ENCODE measurements around the gene SEC61A2. TPM values are rescaled to one million over a fixed set of nuclear protein-coding genes. Genes with fewer than 3 reads are reported as not detected.

SEC61A2 gene
- total and polyA plus RNA-seq, 2 experiments from 2014 or later, result 8.7 to 17.6 TPM

DNA sequence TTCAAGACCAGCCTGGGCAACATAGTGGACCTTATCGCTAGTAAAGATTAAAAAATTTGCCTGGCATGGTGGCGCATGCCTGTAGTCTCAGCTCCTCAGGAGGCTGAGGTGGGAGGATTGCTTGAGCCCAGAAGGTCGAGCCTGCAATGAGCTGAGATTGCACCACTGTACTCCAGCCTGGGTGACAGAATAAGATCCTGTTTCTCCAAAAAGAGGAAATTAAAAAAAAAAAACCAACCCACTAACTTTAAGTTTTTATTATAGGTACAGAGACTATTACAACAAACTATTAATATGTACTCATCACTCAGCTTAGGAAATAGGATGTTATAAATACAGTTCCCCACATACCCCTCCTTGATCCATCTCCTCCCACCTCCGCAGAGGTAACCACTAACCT is 30.5 kb upstream of the SEC61A2 start (continued):
- TF ChIP-seq, protein P1, sequence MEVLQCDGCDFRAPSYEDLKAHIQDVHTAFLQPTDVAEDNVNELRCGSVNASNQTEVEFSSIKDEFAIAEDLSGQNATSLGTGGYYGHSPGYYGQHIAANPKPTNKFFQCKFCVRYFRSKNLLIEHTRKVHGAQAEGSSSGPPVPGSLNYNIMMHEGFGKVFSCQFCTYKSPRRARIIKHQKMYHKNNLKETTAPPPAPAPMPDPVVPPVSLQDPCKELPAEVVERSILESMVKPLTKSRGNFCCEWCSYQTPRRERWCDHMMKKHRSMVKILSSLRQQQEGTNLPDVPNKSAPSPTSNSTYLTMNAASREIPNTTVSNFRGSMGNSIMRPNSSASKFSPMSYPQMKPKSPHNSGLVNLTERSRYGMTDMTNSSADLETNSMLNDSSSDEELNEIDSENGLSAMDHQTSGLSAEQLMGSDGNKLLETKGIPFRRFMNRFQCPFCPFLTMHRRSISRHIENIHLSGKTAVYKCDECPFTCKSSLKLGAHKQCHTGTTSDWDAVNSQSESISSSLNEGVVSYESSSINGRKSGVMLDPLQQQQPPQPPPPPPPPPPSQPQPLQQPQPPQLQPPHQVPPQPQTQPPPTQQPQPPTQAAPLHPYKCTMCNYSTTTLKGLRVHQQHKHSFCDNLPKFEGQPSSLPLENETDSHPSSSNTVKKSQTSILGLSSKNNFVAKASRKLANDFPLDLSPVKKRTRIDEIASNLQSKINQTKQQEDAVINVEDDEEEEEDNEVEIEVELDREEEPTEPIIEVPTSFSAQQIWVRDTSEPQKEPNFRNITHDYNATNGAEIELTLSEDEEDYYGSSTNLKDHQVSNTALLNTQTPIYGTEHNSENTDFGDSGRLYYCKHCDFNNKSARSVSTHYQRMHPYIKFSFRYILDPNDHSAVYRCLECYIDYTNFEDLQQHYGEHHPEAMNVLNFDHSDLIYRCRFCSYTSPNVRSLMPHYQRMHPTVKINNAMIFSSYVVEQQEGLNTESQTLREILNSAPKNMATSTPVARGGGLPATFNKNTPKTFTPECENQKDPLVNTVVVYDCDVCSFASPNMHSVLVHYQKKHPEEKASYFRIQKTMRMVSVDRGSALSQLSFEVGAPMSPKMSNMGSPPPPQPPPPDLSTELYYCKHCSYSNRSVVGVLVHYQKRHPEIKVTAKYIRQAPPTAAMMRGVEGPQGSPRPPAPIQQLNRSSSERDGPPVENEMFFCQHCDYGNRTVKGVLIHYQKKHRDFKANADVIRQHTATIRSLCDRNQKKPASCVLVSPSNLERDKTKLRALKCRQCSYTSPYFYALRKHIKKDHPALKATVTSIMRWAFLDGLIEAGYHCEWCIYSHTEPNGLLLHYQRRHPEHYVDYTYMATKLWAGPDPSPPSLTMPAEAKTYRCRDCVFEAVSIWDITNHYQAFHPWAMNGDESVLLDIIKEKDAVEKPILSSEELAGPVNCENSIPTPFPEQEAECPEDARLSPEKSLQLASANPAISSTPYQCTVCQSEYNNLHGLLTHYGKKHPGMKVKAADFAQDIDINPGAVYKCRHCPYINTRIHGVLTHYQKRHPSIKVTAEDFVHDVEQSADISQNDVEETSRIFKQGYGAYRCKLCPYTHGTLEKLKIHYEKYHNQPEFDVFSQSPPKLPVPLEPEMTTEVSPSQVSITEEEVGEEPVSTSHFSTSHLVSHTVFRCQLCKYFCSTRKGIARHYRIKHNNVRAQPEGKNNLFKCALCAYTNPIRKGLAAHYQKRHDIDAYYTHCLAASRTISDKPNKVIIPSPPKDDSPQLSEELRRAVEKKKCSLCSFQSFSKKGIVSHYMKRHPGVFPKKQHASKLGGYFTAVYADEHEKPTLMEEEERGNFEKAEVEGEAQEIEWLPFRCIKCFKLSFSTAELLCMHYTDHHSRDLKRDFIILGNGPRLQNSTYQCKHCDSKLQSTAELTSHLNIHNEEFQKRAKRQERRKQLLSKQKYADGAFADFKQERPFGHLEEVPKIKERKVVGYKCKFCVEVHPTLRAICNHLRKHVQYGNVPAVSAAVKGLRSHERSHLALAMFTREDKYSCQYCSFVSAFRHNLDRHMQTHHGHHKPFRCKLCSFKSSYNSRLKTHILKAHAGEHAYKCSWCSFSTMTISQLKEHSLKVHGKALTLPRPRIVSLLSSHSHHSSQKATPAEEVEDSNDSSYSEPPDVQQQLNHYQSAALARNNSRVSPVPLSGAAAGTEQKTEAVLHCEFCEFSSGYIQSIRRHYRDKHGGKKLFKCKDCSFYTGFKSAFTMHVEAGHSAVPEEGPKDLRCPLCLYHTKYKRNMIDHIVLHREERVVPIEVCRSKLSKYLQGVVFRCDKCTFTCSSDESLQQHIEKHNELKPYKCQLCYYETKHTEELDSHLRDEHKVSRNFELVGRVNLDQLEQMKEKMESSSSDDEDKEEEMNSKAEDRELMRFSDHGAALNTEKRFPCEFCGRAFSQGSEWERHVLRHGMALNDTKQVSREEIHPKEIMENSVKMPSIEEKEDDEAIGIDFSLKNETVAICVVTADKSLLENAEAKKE (CRISPR knock-in tag; IDR thresholded peaks at IDR 0.05), result no peak
- TF ChIP-seq, protein P2, sequence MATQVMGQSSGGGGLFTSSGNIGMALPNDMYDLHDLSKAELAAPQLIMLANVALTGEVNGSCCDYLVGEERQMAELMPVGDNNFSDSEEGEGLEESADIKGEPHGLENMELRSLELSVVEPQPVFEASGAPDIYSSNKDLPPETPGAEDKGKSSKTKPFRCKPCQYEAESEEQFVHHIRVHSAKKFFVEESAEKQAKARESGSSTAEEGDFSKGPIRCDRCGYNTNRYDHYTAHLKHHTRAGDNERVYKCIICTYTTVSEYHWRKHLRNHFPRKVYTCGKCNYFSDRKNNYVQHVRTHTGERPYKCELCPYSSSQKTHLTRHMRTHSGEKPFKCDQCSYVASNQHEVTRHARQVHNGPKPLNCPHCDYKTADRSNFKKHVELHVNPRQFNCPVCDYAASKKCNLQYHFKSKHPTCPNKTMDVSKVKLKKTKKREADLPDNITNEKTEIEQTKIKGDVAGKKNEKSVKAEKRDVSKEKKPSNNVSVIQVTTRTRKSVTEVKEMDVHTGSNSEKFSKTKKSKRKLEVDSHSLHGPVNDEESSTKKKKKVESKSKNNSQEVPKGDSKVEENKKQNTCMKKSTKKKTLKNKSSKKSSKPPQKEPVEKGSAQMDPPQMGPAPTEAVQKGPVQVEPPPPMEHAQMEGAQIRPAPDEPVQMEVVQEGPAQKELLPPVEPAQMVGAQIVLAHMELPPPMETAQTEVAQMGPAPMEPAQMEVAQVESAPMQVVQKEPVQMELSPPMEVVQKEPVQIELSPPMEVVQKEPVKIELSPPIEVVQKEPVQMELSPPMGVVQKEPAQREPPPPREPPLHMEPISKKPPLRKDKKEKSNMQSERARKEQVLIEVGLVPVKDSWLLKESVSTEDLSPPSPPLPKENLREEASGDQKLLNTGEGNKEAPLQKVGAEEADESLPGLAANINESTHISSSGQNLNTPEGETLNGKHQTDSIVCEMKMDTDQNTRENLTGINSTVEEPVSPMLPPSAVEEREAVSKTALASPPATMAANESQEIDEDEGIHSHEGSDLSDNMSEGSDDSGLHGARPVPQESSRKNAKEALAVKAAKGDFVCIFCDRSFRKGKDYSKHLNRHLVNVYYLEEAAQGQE (IDR thresholded peaks at IDR 0.05; ENCODE audit: unreplicated experiment), result no peak
- no peak for TF ChIP-seq ZNF114 (CRISPR knock-in tag; IDR thresholded peaks at IDR 0.05)

DNA sequence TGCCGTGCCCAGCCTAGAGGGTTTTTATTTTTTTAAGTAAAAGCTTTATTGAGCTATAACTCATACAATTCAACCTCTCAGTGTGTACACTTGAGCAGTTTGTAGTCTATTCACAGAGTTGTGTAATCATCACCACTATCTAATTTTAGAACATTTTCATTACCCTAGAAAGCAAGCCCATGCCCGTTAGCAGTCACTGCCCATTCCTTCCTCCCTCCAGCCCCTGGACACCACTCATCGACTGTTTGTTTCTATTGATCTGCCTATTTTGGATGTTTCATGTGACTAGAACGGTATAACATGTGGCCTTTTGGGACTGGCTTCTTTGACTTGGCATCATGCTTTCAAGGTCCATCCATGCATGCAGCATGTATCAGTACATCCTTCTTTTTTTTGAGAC is 25.7 kb upstream of the SEC61A2 start:
- Histone ChIP-seq H2AFZ (no peak overlapping the region), H3F3A (replicated peaks; ENCODE audit: low read depth) (0 out of 2 replicates have a peak, but pooled peaks cover 4% of the 10 kb centered on the region), H3K27me3 (ENCODE audit: insufficient read depth) (no peaks in the 10 kb centered on the region), H3K4me2 (no peak overlapping the region), H3K9me2 (ENCODE audit: insufficient read depth) (no peaks in the 10 kb centered on the region), H4K20me1 (replicated peaks; ENCODE audit: insufficient read depth) (peaks cover 4% of the 10 kb centered on the region), H3K4me3 (no peak overlapping the region), H3K4me1 (ENCODE audit: insufficient read depth) (no peaks in the 10 kb centered on the region), H3K79me2 (replicated peaks; ENCODE audit: insufficient read depth) (no peaks in the 10 kb centered on the region), H3K27ac (ENCODE audit: low read depth) (no peak overlapping the region), H3K36me3 (ENCODE audit: insufficient read depth) (peaks cover 49% of the 10 kb centered on the region)
- H3K9me3 Mint-ChIP-seq, result no peaks in the 10 kb centered on the region
- DNase-seq (ENCODE audit: low spot score) (no peak), ATAC-seq (no peak)
- H3K36me3 Mint-ChIP-seq (ENCODE audit: low read depth), result peaks cover 79% of the 10 kb centered on the region
- no peak overlapping the region for H3K27ac Mint-ChIP-seq
- no peaks in the 10 kb centered on the region for H3K4me1 Mint-ChIP-seq
- peaks cover 6% of the 10 kb centered on the region for H3K27me3 Mint-ChIP-seq (ENCODE audit: insufficient read depth, low read depth, poor library complexity)
- H3K4me3 Mint-ChIP-seq, result no peak overlapping the region
- TF ChIP-seq EZH2phosphoT487 (IDR thresholded peaks at IDR 0.05; ENCODE audit: unreplicated experiment) (no peak), EZH2 (IDR thresholded peaks at IDR 0.05; ENCODE audit: low read depth, unreplicated experiment) (no peak), JUNB (IDR thresholded peaks at IDR 0.05; ENCODE audit: unreplicated experiment) (no peak), ZNF331 (CRISPR knock-in tag; IDR thresholded peaks at IDR 0.05; ENCODE audit: low read depth) (no peak), POLR2AphosphoS5 (IDR thresholded peaks at IDR 0.05; ENCODE audit: low read depth) (no peak), STAT1 (IDR thresholded peaks at IDR 0.05; ENCODE audit: unreplicated experiment) (no peak)
- TF ChIP-seq, protein P3, sequence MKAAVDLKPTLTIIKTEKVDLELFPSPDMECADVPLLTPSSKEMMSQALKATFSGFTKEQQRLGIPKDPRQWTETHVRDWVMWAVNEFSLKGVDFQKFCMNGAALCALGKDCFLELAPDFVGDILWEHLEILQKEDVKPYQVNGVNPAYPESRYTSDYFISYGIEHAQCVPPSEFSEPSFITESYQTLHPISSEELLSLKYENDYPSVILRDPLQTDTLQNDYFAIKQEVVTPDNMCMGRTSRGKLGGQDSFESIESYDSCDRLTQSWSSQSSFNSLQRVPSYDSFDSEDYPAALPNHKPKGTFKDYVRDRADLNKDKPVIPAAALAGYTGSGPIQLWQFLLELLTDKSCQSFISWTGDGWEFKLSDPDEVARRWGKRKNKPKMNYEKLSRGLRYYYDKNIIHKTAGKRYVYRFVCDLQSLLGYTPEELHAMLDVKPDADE (IDR thresholded peaks at IDR 0.05), result no peak
- TF ChIP-seq, protein P4, sequence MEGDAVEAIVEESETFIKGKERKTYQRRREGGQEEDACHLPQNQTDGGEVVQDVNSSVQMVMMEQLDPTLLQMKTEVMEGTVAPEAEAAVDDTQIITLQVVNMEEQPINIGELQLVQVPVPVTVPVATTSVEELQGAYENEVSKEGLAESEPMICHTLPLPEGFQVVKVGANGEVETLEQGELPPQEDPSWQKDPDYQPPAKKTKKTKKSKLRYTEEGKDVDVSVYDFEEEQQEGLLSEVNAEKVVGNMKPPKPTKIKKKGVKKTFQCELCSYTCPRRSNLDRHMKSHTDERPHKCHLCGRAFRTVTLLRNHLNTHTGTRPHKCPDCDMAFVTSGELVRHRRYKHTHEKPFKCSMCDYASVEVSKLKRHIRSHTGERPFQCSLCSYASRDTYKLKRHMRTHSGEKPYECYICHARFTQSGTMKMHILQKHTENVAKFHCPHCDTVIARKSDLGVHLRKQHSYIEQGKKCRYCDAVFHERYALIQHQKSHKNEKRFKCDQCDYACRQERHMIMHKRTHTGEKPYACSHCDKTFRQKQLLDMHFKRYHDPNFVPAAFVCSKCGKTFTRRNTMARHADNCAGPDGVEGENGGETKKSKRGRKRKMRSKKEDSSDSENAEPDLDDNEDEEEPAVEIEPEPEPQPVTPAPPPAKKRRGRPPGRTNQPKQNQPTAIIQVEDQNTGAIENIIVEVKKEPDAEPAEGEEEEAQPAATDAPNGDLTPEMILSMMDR (conservative IDR thresholded peaks at IDR 0.05; ENCODE audit: low read depth in 2 of 2), result no peak

Data from GM23338 (cell line).